PC-9 (cell line): ENCODE data around the gene ERG.

Source experiments
- EZH2 ChIP-seq: fragments of 200-600 bp; sonication (generic); IDR thresholded peaks from 2 replicates; pipeline ENCODE4 v1.8.0; 2017; ENCODE audit warnings: antibody characterized with exemption, low read depth
- TF ChIP-seq, protein P1 (sequence below): fragments of 200-600 bp; sonication (generic); conservative IDR thresholded peaks from 2 replicates; pipeline ENCODE4 v1.6.1; 2017; ENCODE audit warnings: mixed run types, antibody characterized with exemption, mild to moderate bottlenecking, moderate library complexity

DNA sequence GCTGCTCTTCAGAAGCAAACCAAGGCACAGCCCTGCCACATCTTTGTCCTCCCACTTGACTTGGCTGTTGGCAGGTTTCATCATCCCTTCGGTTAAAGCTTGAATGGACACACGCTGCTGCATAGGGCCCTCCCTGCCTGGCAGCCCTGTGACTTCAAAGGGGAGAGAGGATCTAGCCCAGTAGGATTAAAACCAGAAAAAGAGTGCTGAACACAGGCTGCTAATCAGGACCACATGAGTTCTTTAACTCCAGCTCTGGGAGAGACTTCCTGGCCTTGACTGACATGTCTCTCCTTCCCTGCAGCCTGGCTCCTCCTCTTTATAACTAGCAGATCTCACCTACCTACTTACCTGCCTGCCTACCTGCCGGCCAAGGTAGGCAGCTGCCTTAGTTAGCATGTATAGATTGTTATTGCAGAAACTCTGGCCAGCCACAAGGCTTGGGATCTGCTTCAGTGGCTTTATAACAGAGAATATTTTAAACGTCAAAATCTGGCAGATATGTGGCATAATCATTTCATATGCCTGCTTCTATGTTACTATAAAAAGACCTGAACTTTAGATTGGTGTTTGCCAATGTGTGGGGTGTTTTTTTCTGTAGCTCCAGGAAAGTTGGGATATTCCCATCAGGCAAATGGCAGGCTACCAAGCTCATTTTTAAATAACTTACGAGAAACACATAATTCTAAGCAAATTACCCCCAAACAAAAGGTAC is 49.4 kb downstream of the ERG start:
- TF ChIP-seq, protein P1, sequence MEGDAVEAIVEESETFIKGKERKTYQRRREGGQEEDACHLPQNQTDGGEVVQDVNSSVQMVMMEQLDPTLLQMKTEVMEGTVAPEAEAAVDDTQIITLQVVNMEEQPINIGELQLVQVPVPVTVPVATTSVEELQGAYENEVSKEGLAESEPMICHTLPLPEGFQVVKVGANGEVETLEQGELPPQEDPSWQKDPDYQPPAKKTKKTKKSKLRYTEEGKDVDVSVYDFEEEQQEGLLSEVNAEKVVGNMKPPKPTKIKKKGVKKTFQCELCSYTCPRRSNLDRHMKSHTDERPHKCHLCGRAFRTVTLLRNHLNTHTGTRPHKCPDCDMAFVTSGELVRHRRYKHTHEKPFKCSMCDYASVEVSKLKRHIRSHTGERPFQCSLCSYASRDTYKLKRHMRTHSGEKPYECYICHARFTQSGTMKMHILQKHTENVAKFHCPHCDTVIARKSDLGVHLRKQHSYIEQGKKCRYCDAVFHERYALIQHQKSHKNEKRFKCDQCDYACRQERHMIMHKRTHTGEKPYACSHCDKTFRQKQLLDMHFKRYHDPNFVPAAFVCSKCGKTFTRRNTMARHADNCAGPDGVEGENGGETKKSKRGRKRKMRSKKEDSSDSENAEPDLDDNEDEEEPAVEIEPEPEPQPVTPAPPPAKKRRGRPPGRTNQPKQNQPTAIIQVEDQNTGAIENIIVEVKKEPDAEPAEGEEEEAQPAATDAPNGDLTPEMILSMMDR, result no peak
- TF ChIP-seq EZH2, result no peak
